GM10248 (cell line): ENCODE results near the gene TMED10.

Source experiments
- CTCF ChIA-PET: fragments of 300-600 bp; sonication (Branson Sonifier 250); formaldehyde crosslinking; extraction: SDS; loops from one replicate; lab custom pipeline; 2021; ENCODE audit warnings: antibody characterized with exemption; lab: Yijun Ruan, JAX
- POLR2A ChIA-PET: fragments of 350-650 bp; sonication (Branson Sonifier 250); formaldehyde crosslinking; extraction: SDS; loops from one replicate; lab custom pipeline; 2020; ENCODE audit warnings: antibody characterized with exemption; lab: Yijun Ruan, JAX
- DNase-seq: peaks from one replicate; pipeline ENCODE4 v3.0.0; 2012; ENCODE audit errors: extremely low spot score
- TF ChIP-seq, protein P1 (sequence below): IDR thresholded peaks from 2 replicates; pipeline ENCODE4 v1.5.1; 2012; ENCODE audit warnings: mild to moderate bottlenecking, low read depth; ENCODE audit errors: extremely low read depth, missing control alignments, control extremely low read depth

TMED10 gene

GRCh38 chr14:75088153-75088552, 88.3 kb downstream of the TMED10 start:
- TF ChIP-seq, protein P1, sequence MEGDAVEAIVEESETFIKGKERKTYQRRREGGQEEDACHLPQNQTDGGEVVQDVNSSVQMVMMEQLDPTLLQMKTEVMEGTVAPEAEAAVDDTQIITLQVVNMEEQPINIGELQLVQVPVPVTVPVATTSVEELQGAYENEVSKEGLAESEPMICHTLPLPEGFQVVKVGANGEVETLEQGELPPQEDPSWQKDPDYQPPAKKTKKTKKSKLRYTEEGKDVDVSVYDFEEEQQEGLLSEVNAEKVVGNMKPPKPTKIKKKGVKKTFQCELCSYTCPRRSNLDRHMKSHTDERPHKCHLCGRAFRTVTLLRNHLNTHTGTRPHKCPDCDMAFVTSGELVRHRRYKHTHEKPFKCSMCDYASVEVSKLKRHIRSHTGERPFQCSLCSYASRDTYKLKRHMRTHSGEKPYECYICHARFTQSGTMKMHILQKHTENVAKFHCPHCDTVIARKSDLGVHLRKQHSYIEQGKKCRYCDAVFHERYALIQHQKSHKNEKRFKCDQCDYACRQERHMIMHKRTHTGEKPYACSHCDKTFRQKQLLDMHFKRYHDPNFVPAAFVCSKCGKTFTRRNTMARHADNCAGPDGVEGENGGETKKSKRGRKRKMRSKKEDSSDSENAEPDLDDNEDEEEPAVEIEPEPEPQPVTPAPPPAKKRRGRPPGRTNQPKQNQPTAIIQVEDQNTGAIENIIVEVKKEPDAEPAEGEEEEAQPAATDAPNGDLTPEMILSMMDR: no peak
- ChIA-PET CTCF (interaction anchor here (0.6 to 5.5 kb wide), 51 partner anchors 9 to 566 kb away, joined by 3 to 72 read pairs (median 4); partner anchors contain the start of genes ACYP1, EIF2B2, NEK9 and RPS6KL1), POLR2A (no interaction called here)
- DNase-seq: no peak

GRCh38 chr14:75084513-75084912, 91.9 kb downstream of the TMED10 start:
- ChIA-PET CTCF (interaction anchor here (2.1 kb wide), 1 partner anchor 224 kb away, joined by 11 read pairs; no protein-coding TSS in a partner anchor), POLR2A (no interaction called here)
- DNase-seq: no peak
- TF ChIP-seq, protein P1: no peak

DNA sequence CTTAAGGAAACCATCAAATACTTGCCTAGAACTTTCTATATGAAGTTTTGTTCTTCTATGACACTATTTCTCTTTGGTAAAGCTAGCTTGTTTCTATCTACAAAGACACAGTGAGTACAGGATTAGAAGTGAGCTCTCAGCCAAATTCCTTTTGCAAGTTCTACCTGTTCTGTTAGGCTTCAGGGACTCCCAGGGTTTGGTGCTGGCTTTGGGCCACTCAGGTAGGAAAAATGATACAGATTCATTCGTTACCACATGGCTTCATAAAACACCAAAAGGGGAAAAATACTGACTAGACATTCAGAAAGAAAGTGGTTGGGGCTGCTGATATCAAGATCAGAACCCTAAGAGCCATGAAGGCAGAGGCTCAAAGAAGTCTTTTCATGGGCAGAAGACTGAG, 93.1 kb downstream of the TMED10 start:
- TF ChIP-seq, protein P1: no peak
- POLR2A ChIA-PET: no interaction called here
- CTCF ChIA-PET: interaction anchor here (0.6 to 2.1 kb wide), 5 partner anchors 129 to 321 kb away, joined by 3 to 11 read pairs (median 3); no protein-coding TSS in a partner anchor
- DNase-seq: no peak

GRCh38 chr14:75081660-75082229, 94.7 kb downstream of the TMED10 start:
- TF ChIP-seq, protein P1: no peak
- CTCF ChIA-PET: interaction anchor here (1.0 to 1.2 kb wide), 3 partner anchors 11 to 175 kb away, joined by 3 read pairs; no protein-coding TSS in a partner anchor
- no peak for DNase-seq
- POLR2A ChIA-PET: no interaction called here
